Loucy (cell line): ENCODE data around the gene ADGRG2.

Experiments used
- EZH2phosphoT487 ChIP-seq: fragments of 200-600 bp; IDR thresholded peaks from 2 replicates; pipeline ENCODE4 v1.6.1; 2018; ENCODE audit warnings: antibody characterized with exemption, mild to moderate bottlenecking, moderate library complexity, borderline replicate concordance
- TF ChIP-seq, protein P1 (sequence below): fragments of 200-600 bp; sonication (generic); conservative IDR thresholded peaks from 2 replicates; pipeline ENCODE4 v1.5.1; 2014; ENCODE audit warnings: mild to moderate bottlenecking, antibody characterized with exemption, low read length

GRCh38 chrX:19003756-19004155 is 118.5 kb downstream of the ADGRG2 start:
- TF ChIP-seq, protein P1, sequence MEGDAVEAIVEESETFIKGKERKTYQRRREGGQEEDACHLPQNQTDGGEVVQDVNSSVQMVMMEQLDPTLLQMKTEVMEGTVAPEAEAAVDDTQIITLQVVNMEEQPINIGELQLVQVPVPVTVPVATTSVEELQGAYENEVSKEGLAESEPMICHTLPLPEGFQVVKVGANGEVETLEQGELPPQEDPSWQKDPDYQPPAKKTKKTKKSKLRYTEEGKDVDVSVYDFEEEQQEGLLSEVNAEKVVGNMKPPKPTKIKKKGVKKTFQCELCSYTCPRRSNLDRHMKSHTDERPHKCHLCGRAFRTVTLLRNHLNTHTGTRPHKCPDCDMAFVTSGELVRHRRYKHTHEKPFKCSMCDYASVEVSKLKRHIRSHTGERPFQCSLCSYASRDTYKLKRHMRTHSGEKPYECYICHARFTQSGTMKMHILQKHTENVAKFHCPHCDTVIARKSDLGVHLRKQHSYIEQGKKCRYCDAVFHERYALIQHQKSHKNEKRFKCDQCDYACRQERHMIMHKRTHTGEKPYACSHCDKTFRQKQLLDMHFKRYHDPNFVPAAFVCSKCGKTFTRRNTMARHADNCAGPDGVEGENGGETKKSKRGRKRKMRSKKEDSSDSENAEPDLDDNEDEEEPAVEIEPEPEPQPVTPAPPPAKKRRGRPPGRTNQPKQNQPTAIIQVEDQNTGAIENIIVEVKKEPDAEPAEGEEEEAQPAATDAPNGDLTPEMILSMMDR: no peak
- TF ChIP-seq EZH2phosphoT487: no peak
